Measurements from ENCODE around the gene ABCA13.
A peak's percentile ranks its signal among the peaks of the same experiment; 100 is the strongest.

ABCA13 gene

DNA sequence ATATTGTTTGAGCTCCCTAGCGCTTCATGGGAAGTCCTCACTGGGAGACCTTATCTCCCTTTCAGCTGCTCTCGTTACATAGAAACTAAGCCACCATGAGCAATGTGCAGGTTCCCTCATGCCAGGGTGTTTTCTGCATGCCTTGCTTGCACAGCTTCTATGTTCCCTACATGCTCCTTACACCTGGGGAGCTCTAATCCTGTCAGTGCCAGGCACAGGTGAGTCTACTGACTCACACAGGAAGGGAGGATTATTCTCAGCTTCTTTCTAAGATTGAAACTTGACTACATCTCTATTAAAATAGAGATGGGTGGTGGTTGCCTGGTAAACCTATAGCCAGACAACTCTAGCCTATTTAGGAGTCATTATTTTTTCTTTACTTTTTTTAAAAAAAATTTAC, 377.4 kb downstream of the ABCA13 start:
- DNase-seq, result no peak

- no peak for DNase-seq
Measured at GRCh38 chr7:48551652-48552051, 380.4 kb downstream of the ABCA13 start.

GRCh38 chr7:48563334-48563733, 392.1 kb downstream of the ABCA13 start:
- no peak for DNase-seq

DNA sequence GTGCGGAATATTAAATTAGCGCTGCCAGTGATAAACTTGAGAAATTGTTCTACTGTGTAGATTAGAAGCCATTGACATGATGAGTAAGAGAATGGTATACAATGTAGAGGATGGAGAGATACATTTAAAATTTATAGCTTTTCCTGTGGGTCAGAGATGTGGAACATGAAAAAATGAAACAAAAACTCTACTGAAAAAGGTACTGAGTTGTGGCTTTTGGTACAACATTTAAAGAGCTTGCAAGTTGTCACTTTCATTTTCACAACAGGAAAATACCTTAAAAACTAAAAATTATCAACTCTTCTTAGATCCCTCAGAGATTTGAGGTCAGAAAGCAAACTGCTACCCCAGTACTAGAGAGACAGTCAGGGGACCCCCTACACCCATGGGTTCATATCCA, 404.3 kb downstream of the ABCA13 start:
- no peak for DNase-seq

- no peak for DNase-seq
Measured at GRCh38 chr7:48587475-48587874, 416.2 kb downstream of the ABCA13 start.

DNA sequence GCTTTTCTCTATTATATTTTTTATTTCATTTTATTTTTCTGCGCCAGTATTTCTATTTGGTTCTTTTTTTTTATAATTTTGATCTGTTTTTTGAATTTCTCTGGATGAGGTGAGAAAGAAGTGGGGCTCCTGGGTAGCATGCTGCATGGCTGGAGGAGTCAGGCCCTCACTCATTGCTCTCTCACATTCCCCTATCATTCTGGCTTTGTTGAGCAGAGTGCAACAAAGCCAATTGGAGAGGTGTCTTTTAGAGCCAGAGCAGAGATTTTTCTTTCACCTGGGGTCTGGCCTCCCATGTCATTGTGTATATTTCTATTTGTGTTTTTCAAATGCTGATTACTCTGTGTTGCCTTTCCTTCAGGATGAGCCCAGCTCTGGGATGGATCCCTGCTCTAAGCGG, 423.1 kb downstream of the ABCA13 start:
- no peak for DNase-seq

DNA sequence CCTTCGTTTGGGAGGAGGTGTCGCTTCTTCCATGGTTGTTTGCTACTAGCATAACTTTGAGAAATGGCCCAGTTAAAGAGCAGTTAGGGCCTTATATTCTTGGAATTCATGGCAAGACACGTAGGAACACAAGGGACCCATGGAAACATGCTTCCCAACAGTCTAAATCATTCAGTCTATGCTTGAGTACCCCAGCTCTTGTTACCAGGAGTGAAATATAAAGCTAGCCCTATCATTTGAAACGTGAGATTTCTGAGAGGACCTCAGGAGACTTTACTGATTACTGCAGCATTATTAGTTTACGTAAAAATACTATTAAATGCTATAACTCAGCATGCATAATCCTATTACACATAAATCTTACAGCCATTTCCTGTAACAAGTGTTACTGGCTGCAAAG, 424.5 kb downstream of the ABCA13 start:
- no peak for DNase-seq

DNA sequence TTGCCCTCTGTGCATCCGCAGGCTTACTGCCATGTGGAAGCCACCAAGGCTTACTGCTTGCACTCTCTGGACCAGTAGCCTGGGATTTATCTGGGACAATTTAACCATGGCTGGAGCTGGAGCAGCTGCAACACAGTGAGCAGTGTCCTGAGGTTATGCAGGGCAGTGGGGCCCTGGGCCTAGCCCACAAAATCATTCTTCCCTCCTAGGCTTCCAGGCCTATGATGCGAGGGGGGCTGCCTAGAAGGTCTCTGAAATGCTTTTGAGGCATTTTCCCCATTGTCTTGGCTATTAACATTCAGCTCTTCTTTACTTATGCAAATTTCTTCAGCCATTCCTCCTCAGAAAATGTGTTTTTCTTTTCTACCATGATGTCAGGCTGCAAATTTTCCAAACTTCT, 439.4 kb downstream of the ABCA13 start:
- DNase-seq, result no peak

DNA sequence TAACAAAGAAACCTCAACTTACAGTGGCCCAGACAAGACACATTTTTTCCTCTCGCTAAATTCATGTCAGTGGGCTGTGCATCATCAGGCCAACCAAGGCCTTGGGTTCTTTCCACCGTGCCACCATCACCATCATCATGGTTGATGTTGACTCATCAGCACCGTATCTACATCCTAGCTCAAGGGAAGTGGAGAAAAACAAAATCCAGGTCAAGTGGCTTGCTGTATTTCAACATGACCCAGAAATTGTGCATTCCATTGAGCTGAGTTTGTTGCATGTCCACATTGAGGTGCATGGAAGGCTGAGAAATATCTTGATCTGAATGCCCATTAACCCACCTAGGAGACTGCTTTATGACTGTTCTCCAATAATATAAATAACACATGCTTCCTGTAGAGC, 440.7 kb downstream of the ABCA13 start:
- peak; percentile 15 for DNase-seq

DNA sequence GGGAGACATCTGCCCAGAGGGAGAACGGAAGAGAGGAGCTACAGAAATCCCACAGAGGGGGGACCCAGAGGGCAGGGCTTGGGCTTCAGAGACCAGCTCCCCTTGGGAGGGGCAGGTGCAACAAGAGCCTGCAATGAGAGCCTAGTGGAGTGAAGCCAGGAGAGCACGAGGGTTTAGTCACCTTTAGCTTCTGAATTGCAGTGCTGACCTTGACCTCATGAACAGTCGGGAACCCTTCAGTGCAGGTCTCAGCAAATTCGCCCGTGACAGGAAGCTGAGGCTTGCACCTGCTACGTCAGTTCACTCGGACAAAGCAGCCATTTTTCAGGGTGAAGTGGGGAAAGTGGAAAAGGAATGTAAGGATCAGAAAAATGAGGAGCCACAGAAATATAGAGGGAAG, 446.2 kb downstream of the ABCA13 start:
- DNase-seq, result no peak

- DNase-seq, result no peak
Measured at GRCh38 chr7:48617993-48618392, 446.7 kb downstream of the ABCA13 start.

DNA sequence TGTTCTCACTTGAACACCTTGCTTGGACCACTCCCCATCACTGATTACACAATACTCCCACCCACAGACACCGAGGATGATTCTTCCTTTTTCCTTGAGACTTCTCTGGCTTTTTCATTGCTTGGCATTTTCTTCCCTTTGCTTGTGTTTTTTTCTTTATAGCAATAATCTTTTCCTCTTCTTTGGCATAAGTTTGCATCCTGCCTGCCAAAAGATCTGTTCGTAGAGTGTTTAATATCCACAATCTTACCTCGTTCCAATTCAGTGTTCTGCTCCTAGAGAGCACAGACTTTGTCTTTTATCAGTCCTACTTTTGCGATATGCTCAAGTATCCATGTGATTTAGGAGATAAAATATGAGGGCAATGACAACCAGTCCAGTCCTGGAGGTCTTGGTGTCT, 449.8 kb downstream of the ABCA13 start:
- DNase-seq, result no peak

GRCh38 chr7:48627164-48627563, 455.9 kb downstream of the ABCA13 start:
- DNase-seq, result no peak

GRCh38 chr7:48628793-48629349, 457.6 kb downstream of the ABCA13 start:
- DNase-seq, result no peak

GRCh38 chr7:48634116-48634632, 462.9 kb downstream of the ABCA13 start:
- no peak for DNase-seq

DNA sequence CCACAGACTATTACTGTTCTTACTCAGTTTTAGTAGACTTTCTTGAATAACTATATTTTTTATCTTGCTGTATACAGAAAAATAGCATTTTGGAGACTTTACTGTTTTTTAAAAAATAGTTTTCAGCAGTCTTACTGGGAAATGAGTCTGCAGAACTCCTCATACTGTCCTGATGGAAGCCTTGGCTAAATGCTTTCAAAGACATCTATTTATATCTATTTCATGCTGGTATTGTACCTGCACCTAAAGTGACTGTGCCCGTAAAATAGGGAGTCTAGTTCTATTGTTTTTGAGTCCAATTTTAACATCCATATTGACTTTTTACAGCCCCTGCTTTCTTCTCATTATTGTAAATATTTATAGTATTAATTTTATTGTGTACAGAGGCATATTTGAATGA, 464.5 kb downstream of the ABCA13 start:
- DNase-seq, result no peak

DNA sequence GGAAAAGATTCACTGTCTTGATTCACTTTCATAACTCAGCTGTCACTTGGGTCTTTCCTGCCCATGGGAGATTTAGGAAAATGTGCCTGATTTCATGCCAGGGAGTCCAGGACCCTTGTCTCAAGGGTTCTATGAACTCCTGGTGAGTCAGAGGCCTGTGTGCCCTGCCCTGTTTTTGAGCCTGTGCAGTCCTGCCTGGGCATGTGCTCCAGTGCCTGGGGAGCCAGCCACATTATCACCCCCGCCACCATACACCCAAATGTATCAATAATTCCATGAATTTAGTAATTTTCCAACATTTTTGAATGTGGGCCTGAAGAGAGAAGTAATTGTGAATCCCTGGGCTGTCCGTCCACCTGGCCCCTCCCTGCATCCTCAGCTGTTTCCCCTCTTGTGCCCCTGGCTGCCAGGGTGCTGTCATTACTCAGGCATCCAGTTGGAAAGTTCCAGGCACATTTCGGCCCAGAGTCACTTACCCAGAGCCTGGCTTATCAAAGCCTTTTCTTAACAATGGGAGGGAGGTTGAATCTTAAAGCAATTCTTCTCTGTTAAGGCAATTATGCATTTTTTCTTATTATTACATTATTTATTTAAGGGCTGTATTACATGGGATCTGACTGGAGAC, 465.2 kb downstream of the ABCA13 start:
- no peak for DNase-seq

- DNase-seq, result peak; percentile 22
Measured at GRCh38 chr7:48637382-48637781, 466.1 kb downstream of the ABCA13 start.

- DNase-seq, result no peak
Measured at GRCh38 chr7:48638041-48638440, 466.8 kb downstream of the ABCA13 start.

GRCh38 chr7:48643431-48644013, 472.3 kb downstream of the ABCA13 start:
- no peak for DNase-seq

- DNase-seq, result no peak
Measured at GRCh38 chr7:48658138-48658537, 486.9 kb downstream of the ABCA13 start.

- no peak for DNase-seq
Measured at GRCh38 chr7:48660306-48660870, 489.1 kb downstream of the ABCA13 start.

- no peak for DNase-seq
Measured at GRCh38 chr7:48664241-48664640, 493.0 kb downstream of the ABCA13 start.
